ENCODE data around the gene GREM1. TPM values are rescaled to one million over a fixed set of nuclear protein-coding genes. Genes with fewer than 3 reads are reported as not detected.

The GREM1 gene
- total RNA-seq, 1 experiment from 2014 or later = not detected

GRCh38 chr15:32778391-32779176 lies 60.8 kb downstream of the GREM1 start:
- H3K27me3 Mint-ChIP-seq (ENCODE audit: insufficient read depth, unreplicated experiment) = no peaks in the 10 kb centered on the region
- CTCF ChIA-PET = no interaction called here
- no peak for DNase-seq (ENCODE audit: unreplicated experiment)
- no peaks in the 10 kb centered on the region for H3K36me3 Mint-ChIP-seq (ENCODE audit: insufficient read depth, unreplicated experiment)
- TF ChIP-seq CTCF (IDR thresholded peaks at IDR 0.05; ENCODE audit: unreplicated experiment) = no peak
- H3K4me3 Mint-ChIP-seq (ENCODE audit: unreplicated experiment) = no peak overlapping the region
- no peaks in the 10 kb centered on the region for H3K4me1 Mint-ChIP-seq (ENCODE audit: insufficient read depth, unreplicated experiment)
- POLR2A ChIA-PET = no interaction called here
- no TSS peak for BruUV-seq (replicated peaks)
- H3K27ac Mint-ChIP-seq (ENCODE audit: low read depth, unreplicated experiment) = no peak overlapping the region
- intact Hi-C loops (cut with micrococcal nuclease) = no loop called here
- peaks cover 9% of the 10 kb centered on the region for H3K9me3 Mint-ChIP-seq (ENCODE audit: unreplicated experiment)

- no peak for DNase-seq (ENCODE audit: unreplicated experiment)
- no peak for TF ChIP-seq CTCF (IDR thresholded peaks at IDR 0.05; ENCODE audit: unreplicated experiment)
- no peaks in the 10 kb centered on the region for H3K4me1 Mint-ChIP-seq (ENCODE audit: insufficient read depth, unreplicated experiment)
- intact Hi-C loops (cut with micrococcal nuclease) = no loop called here
- H3K27me3 Mint-ChIP-seq (ENCODE audit: insufficient read depth, unreplicated experiment) = no peaks in the 10 kb centered on the region
- no peak overlapping the region for H3K4me3 Mint-ChIP-seq (ENCODE audit: unreplicated experiment)
- POLR2A ChIA-PET = no interaction called here
- CTCF ChIA-PET = no interaction called here
- H3K9me3 Mint-ChIP-seq (ENCODE audit: unreplicated experiment) = no peaks in the 10 kb centered on the region
- H3K36me3 Mint-ChIP-seq (ENCODE audit: insufficient read depth, unreplicated experiment) = no peaks in the 10 kb centered on the region
- H3K27ac Mint-ChIP-seq (ENCODE audit: low read depth, unreplicated experiment) = no peak overlapping the region
- BruUV-seq (replicated peaks) = no TSS peak
Observed at GRCh38 chr15:32781781-32782180, 64.0 kb downstream of the GREM1 start.

- no peak for TF ChIP-seq CTCF (IDR thresholded peaks at IDR 0.05; ENCODE audit: unreplicated experiment)
- Mint-ChIP-seq H3K27ac (ENCODE audit: low read depth, unreplicated experiment) (no peak overlapping the region), H3K36me3 (ENCODE audit: insufficient read depth, unreplicated experiment) (no peaks in the 10 kb centered on the region), H3K4me1 (ENCODE audit: insufficient read depth, unreplicated experiment) (no peaks in the 10 kb centered on the region), H3K9me3 (ENCODE audit: unreplicated experiment) (no peaks in the 10 kb centered on the region), H3K4me3 (ENCODE audit: unreplicated experiment) (no peak overlapping the region), H3K27me3 (ENCODE audit: insufficient read depth, unreplicated experiment) (no peaks in the 10 kb centered on the region)
- BruUV-seq (replicated peaks) = no TSS peak
- DNase-seq (ENCODE audit: unreplicated experiment) = no peak
- intact Hi-C loops (cut with micrococcal nuclease) = no loop called here
- ChIA-PET CTCF (interaction anchor here (0.6 kb wide), 1 partner anchor 61 kb away, joined by 3 read pairs; no protein-coding TSS in a partner anchor), POLR2A (interaction anchor here (0.7 to 0.9 kb wide), 3 partner anchors 9 to 46 kb away, joined by 3 read pairs; no protein-coding TSS in a partner anchor)
Observed at GRCh38 chr15:32784581-32784980, 66.8 kb downstream of the GREM1 start.

- TF ChIP-seq CTCF (IDR thresholded peaks at IDR 0.05; ENCODE audit: unreplicated experiment) = no peak
- Mint-ChIP-seq H3K27ac (ENCODE audit: low read depth, unreplicated experiment) (no peak overlapping the region), H3K4me3 (ENCODE audit: unreplicated experiment) (no peak overlapping the region), H3K4me1 (ENCODE audit: insufficient read depth, unreplicated experiment) (no peaks in the 10 kb centered on the region), H3K9me3 (ENCODE audit: unreplicated experiment) (no peaks in the 10 kb centered on the region), H3K36me3 (ENCODE audit: insufficient read depth, unreplicated experiment) (no peaks in the 10 kb centered on the region), H3K27me3 (ENCODE audit: insufficient read depth, unreplicated experiment) (no peaks in the 10 kb centered on the region)
- intact Hi-C loops (cut with micrococcal nuclease) = no loop called here
- no peak for DNase-seq (ENCODE audit: unreplicated experiment)
- BruUV-seq (replicated peaks) = no TSS peak
- ChIA-PET POLR2A (no interaction called here), CTCF (no interaction called here)
Observed at GRCh38 chr15:32786906-32787305, 69.1 kb downstream of the GREM1 start.
